ENCODE data around the gene PUM1. TPM values are rescaled to one million over a fixed set of nuclear protein-coding genes. Genes with fewer than 3 reads are reported as not detected.

The PUM1 gene
- total and polyA plus RNA-seq, 2 of the 4 experiments (the other 2 are of a cell fraction) = 75.4 to 137 TPM

DNA sequence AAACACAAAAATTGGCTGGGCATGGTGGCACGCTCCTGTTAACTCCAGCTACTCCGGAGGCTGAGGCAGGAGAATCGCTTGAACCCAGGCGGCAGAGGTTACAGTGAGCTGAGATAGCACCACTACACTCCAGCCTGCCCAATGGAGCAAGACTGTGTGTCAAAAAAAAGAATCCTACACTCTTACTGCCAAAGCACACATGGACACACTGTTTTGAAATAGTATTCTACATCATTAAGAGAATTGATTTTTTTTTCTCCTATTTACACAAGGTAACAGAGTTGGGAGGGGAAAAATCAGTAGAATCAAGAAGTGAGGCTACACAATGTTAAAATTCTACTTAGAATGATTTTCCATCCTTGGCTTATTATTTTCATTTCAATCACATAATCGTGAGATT lies 114.8 kb downstream of the PUM1 start:
- Histone ChIP-seq H3K27me3 (ENCODE audit: control insufficient read depth, insufficient read depth, low read length) (no peaks in the 10 kb centered on the region), H2BK20ac (ENCODE audit: low read depth, low read length) (no peak overlapping the region), H3K27ac (ENCODE audit: insufficient read depth, low read length) (no peak overlapping the region), H4K5ac (ENCODE audit: low read depth, low read length) (no peak overlapping the region), H4K8ac (ENCODE audit: low read depth in 2 of 2, low read length in 2 of 2) (no peak overlapping the region), H2BK5ac (ENCODE audit: low read depth, low read length, poor library complexity, severe bottlenecking) (no peak overlapping the region), H3K18ac (ENCODE audit: low read depth, low read length) (no peak overlapping the region), H3K4me2 (ENCODE audit: low read depth, low read length) (no peak overlapping the region), H3K4ac (ENCODE audit: low read depth, low read length) (no peak overlapping the region), H2BK15ac (ENCODE audit: low read depth, low read length) (no peak overlapping the region), H3K79me1 (ENCODE audit: low read depth in 1 of 2, low read length in 2 of 2) (peaks cover 36 to 55% of the 10 kb centered on the region in 2 experiments), H3K9me3 (ENCODE audit: control insufficient read depth, insufficient read depth, low read length) (no peaks in the 10 kb centered on the region), H3K23ac (ENCODE audit: low read depth, low read length) (no peak overlapping the region), H3K4me3 (ENCODE audit: insufficient read depth, low read depth, low read length) (no peak overlapping the region), H4K20me1 (ENCODE audit: insufficient read depth, low read length) (peaks cover 13% of the 10 kb centered on the region), H3K14ac (replicated peaks; ENCODE audit: low read depth, low read length) (no peak overlapping the region), H3K36me3 (ENCODE audit: control insufficient read depth, insufficient read depth, low read length) (peaks cover 48% of the 10 kb centered on the region), H2AK5ac (ENCODE audit: low read depth, low read length) (no peak overlapping the region), H3K56ac (ENCODE audit: extremely low read depth, insufficient read depth, low read length) (no peak overlapping the region), H3K9ac (ENCODE audit: low read depth, low read length) (no peak overlapping the region), H2AK9ac (replicated peaks; ENCODE audit: low read depth, low read length, poor library complexity) (no peak overlapping the region), H4K91ac (ENCODE audit: insufficient read depth, low read depth, low read length) (no peak overlapping the region), H3K9me1 (ENCODE audit: insufficient read depth, low read length) (peaks cover 11% of the 10 kb centered on the region), H2AFZ (replicated peaks; ENCODE audit: low read length, poor library complexity) (no peak overlapping the region), H2BK120ac (ENCODE audit: low read depth, low read length) (no peak overlapping the region), H3K4me1 (ENCODE audit: control insufficient read depth, insufficient read depth, low read length) (peaks cover 1% of the 10 kb centered on the region; the same call in 1 of the 2 replicates)
- ATAC-seq (ENCODE audit: low read depth) (no peak), DNase-seq (no peak)
- dilution Hi-C loops (cut with HindIII; ENCODE audit: low sequenced_read_pairs, unreplicated experiment) = no loop called here
- intact Hi-C loops (cut with micrococcal nuclease) = loop anchor here (10.0 kb wide), 1 partner anchor 204 kb away; no protein-coding TSS in a partner anchor
- ChIA-PET POLR2A (ENCODE audit: unreplicated experiment) (no interaction called here), CTCF (interaction anchor here (0.7 kb wide), 2 partner anchors 171 to 205 kb away, joined by 3 read pairs; no protein-coding TSS in a partner anchor)
- no TSS peak for BruUV-seq (replicated peaks)
- in situ Hi-C loops (cut with MboI; ENCODE audit: low sequenced_read_pairs) = no loop called here
- WGBS, 2 experiments (ENCODE audit: extremely low coverage in 2 of 2, insufficient read length in 1 of 2) = no CpG with 5 or more reads among the region's 5 CpGs
- no peak for TF ChIP-seq SMC3 (IDR thresholded peaks at IDR 0.05; ENCODE audit: low read depth, low read length)
- no peak for TF ChIP-seq CTCF (conservative IDR thresholded peaks at IDR 0.05; ENCODE audit: low read depth, low read length)

Data from IMR-90 (cell line).